NCI-H2196 treated with DMSO at 0.1 percent for 48 hours (cell line): Measurements from ENCODE around the gene PRRT3.
"Not testable (repeated sequence)": the region's sequence is repeated elsewhere in the genome, so short reads cannot be mapped to it uniquely, and the experiment has no call there.

ENCODE experiments used
- DNase-seq: peaks from one replicate; lab custom pipeline; 2025; ENCODE audit not compliant: unreplicated experiment; lab: John Stamatoyannopoulos, UW

The PRRT3 gene

GRCh38 chr3:9947025-9947995 is 4.9 kb downstream of the PRRT3 start:
- DNase-seq: no peak

- no peak for DNase-seq
These were observed 5.8 kb downstream of the PRRT3 start for GRCh38 chr3:9946112-9947024.

- DNase-seq: no peak
These were observed 6.8 kb downstream of the PRRT3 start for GRCh38 chr3:9945358-9945757.

- DNase-seq: no peak
These were observed 7.9 kb downstream of the PRRT3 start for GRCh38 chr3:9944271-9944670.

GRCh38 chr3:9942934-9943690 is 9.1 kb downstream of the PRRT3 start:
- no peak for DNase-seq

GRCh38 chr3:9942164-9942563 is 10.0 kb downstream of the PRRT3 start:
- DNase-seq: no peak

- DNase-seq: no peak
These were observed 11.5 kb downstream of the PRRT3 start for GRCh38 chr3:9940746-9941145.

- not testable (repeated sequence) for DNase-seq
These were observed 12.3 kb downstream of the PRRT3 start for GRCh38 chr3:9939906-9940305.

- DNase-seq: no peak
These were observed 13.2 kb downstream of the PRRT3 start for GRCh38 chr3:9938966-9939365.

GRCh38 chr3:9937486-9938238 is 14.5 kb downstream of the PRRT3 start:
- no peak for DNase-seq

GRCh38 chr3:9935966-9936510 is 16.2 kb downstream of the PRRT3 start:
- no peak for DNase-seq

GRCh38 chr3:9934993-9935392 is 17.2 kb downstream of the PRRT3 start:
- DNase-seq: no peak

GRCh38 chr3:9934235-9934621 is 18.0 kb downstream of the PRRT3 start:
- no peak for DNase-seq

- peak; percentile 69 for DNase-seq
These were observed 18.5 kb downstream of the PRRT3 start, which contains the start of gene CRELD1 for GRCh38 chr3:9933561-9934234. CRELD1 (plus strand) TSS chr3:9933834; CDS start chr3:9934439, 605 bp downstream.

- peak; percentile 45 for DNase-seq
These were observed 19.2 kb downstream of the PRRT3 start for GRCh38 chr3:9932843-9933560.

- no peak for DNase-seq
These were observed 19.7 kb downstream of the PRRT3 start for GRCh38 chr3:9932535-9932842.

- no peak for DNase-seq
These were observed 21.3 kb downstream of the PRRT3 start for GRCh38 chr3:9930804-9931418.

- no peak for DNase-seq
These were observed 24.1 kb downstream of the PRRT3 start for GRCh38 chr3:9928158-9928557.
